HG03354 (cell line): Measurements from ENCODE around the gene KSR2.
"Not testable (repeated sequence)": the region's sequence is repeated elsewhere in the genome, so short reads cannot be mapped to it uniquely, and the experiment has no call there.

Experiments
- ATAC-seq: cut with Tn5 transposase; IDR thresholded peaks from one replicate; pipeline ENCODE4 v1.9.1; 2021; ENCODE audit warnings: mild to moderate bottlenecking; ENCODE audit not compliant: unreplicated experiment, poor library complexity, severe bottlenecking

Gene KSR2

DNA sequence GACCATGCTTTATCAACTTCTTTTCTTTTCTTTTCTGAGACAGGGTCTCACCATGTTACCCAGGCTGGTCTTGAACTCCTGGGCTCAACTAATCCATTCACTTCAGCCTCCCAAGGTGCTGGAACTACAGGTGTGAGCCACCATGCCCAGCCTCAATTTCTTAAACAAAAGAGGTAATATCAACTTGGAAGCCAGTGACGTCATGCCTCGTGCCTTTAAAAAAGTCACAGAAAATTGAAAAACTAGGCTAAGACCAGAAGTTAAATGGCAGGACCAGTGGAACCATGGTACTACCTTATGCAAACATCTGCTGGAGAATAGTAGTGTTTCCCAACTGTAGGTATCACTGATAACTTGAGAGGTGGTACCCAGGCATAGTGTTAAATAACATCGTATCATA lies 103.3 kb downstream of the KSR2 start:
- no peak for ATAC-seq

DNA sequence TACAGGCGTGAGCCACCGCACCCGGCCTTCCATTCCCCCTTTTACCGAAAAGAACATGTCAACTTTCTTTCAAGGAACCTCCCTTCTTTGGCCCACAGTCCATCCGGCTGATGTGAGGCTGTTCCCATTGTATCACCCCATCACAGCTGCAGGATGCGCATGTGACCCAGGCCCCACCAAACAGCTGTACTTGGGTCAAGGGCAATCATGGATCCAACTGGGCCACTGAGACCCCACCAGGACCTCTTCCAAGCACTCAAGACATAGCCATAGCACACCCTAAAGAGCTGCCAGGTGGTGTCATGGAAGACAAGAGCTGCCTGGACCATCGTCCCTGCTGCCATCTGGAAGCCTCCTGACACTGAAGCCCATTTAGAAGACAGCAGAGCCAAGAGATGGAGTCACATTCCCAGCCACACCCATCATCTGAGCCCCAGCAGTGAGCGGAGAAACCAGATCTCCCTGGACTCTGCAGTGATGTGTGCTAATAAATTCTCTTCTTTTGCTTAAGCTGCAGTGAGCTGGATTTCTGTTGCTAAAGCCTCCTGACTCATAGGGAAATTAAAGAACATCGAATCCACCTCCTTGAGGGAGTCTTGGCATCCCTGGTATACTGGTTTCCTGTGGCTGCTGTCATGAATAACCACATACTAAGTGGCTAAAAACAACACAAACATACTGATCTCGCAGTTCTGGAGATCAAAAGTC lies 105.6 kb downstream of the KSR2 start:
- ATAC-seq = no peak

DNA sequence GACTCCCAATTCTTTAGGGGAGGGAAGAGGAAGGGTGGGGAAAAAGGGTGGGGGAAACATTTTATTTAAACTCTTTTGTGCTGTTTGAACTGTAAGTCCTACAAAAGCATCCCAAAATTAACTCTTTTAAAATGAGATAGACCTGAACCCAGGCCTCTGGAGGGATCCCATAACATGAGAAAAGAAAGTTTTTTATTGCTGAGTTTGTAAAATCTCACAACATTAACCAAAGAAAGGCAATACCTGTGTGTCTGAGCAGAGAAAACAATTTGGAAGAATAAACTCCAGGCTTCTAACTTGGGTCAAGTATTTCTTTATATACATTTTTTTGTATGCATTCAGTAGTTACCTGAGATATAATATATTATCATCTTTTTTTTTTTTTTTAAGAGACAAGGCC lies 107.1 kb downstream of the KSR2 start:
- ATAC-seq = no peak

DNA sequence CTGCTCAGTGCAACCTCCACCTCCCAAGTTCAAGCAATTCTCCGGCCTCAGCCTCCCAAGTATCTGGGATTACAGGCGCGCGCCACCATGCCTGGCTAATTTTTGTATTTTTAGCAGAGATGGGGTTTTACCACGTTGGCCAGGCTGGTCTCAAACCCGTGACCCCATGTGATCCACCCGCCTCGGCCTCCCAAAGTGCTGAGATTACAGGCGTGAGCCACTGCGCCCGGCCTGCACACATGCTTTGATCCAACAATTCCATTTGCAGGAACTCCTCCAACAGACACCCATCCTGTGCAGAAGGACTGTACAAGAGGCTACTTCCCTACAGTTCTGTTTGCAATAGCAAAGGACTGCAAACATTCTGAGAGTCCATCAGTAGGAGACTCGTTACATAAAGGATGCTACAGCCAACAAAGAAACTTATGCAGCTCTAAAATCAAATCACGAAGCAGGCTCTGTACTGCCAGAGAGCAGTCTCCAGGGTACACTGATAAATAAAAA lies 108.0 kb downstream of the KSR2 start:
- ATAC-seq = not testable (repeated sequence)

DNA sequence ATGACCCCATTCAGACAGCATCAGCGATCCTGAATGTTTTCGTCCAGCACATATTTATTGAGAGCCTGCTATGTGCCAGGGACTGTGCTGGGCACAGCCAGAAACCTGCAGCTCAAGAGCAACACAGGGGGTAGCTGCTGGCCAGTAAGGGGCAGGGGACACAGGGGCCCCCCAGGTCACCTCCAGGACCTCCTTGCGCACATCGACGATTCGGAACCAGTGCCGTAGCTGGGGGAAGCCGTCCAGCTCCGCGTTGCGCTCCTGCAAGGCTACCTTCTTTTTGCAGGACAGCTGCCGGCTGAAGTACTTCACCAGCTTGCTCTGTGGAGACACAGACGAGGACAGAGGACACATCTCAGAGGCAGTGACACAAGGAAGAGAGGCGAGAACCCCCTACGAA lies 108.7 kb downstream of the KSR2 start:
- no peak for ATAC-seq

DNA sequence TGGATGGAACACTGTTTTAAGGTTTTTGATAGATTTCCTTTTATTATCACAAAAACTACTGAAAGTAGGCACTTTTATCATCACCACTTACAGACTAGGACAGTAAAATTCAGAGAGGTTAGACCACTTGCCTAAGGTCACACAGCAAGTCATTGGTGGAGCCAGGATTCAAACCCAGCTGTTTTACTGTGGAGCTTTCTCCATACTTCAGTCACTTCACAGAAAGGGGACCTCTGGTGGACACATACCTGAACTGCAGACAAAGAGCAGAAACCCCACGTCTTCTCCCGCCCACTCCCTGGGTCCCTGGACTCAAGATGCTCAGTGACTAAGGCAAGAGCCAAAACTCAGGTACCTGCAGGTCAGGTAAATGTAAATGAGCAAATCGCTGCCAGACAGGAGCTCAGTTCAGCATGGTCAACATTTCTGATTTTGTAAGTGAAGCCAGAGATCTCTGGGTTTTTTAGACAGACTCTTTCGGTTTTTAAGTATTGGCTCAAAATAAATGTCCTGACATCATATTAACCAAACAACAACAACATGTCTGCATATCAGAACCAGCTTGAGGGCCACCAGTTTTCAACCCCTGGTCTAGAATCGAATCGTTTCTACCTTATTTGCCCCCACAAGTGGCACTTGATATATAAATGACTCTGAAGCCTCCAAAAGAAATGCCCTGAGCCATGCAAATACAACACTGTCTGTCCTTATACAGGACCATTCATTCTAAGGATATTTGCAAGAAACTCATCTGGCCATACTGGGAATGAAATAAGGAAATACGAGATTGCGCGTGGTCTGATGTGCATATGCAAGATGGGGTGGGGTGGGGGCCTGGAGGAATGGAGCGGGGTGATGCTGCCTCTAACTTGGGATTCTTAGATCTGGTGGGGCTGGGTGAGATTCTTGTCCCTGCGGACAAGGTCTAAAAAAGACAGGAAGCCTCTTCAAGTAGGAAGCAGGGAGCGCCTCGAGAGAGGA lies 110.9 kb downstream of the KSR2 start:
- ATAC-seq = peak; percentile 54

DNA sequence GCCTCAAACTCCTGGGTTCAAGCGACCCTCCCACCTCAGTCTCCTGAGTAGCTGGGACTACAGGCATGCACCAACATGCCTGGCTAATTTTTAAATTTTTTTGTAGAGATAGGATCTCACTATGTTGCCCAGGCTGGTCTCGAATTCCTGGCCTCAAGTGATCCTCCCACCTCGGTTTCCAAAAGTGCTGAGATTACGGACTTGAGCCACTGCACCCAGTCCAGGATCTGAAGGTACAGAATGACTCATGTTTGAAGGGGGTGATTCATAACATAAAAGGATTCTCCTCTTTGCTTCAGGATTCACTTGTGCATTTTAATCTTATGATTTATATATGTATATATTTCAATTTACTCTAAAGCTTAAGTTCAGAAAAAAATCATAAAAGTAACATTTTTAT lies 111.7 kb downstream of the KSR2 start:
- ATAC-seq = not testable (repeated sequence)

DNA sequence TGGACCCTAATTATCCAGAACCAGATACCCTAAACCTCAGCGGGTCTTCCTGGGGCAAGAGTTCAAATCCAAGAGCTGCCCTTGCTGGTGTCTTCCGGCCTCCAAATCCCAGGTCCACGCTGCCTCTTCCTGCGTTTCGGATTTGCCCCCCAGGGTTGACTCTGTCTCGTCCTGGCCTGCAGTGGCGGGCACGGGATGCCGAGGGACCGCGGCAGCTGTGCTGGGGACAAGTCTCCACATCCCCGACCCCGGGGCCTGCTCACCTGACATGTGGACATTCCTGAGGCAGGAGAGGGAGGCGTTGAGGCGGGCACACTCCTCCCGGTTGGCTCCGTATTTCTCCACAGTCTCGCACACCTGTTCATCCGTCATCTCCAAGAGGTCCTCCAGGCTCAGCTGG lies 113.6 kb downstream of the KSR2 start:
- ATAC-seq = no peak

DNA sequence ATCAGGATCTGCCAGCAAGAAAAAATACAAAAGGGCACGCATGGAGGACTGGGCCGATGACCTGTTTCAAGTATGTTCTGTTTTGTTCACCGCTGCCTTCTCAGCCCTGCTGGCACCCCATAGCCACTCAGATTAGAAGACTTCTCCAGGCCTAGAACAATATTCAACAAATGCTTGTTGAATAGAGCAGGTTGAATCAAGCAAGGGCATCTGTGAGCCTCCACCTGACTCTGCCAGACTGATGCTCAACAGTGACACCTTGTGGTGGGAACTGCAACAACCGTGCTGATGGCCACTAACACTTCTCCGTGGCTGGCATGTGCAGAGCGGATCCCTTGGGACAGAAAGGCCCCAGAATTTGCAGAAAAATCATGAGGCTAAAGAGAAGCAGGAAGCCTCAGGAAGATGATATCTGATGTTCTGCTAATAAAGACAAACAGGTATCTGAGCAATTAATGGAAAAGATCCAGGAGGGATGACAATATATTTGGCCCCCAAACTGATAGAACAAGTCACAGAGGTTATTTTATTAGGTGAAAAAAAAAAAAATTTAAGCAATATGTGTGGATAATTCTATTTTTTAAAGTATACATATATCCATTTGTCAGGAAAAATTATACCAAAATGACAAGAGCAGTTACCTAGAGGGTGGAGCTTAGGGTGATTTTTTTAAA lies 114.3 kb downstream of the KSR2 start:
- peak; percentile 54 for ATAC-seq

DNA sequence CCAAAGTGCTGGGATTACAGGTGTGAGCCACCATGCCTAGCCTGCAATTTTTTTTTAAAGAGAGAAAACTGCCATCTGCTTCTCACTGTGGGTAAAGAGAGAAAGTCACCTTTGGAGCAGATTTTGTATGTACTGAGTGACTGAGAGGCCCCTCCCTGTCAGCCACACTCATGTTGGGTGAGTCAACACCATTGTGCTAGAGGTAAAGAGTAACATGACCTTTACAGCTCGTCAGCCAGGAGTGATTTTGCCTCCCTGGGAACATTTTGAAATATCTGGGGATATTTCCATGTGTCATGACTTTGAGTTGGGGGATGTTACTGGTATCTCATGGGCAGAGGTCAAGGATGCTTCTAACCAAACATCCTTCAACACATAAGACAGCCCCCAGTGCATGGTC lies 115.2 kb downstream of the KSR2 start:
- ATAC-seq = no peak

DNA sequence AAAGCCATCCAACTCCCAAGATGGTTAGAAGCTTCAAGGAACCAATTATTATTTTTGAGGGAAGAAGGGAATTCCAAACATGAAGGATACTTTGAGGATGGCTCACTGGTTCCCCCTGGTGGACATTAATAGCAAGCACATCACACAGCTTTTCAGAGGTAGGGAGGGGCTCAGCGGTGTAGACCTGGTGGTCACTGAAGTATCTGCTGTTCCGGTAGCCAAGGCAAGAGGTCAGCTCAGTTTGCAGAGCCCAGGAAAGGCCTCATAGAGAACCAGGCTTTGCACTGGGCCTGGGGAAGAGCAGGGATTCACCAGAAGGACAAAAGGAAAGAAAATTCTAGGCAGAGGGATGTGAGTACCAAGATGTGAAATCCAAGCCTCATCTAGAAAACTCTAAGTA lies 118.7 kb downstream of the KSR2 start:
- peak; percentile 48 for ATAC-seq

DNA sequence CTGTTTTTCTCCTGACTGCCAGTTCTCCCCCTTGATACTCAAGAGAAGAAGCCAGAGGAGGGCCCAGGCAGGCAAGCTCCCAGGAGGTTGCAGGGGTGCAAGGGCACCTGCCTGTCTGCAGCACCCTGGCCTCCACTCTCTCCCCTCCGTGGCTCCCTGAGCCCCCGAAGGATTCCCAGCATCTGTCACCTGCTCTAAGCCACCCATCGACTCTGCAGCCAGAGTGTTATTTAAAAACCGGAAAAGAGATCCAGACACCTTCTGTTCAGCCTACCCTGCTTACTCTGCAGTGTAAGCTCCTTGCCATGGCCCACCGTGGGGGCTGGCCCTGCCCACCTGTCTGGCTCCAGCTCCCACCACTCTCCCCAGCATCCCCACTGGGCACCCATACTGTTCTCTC lies 121.4 kb downstream of the KSR2 start:
- ATAC-seq = no peak

DNA sequence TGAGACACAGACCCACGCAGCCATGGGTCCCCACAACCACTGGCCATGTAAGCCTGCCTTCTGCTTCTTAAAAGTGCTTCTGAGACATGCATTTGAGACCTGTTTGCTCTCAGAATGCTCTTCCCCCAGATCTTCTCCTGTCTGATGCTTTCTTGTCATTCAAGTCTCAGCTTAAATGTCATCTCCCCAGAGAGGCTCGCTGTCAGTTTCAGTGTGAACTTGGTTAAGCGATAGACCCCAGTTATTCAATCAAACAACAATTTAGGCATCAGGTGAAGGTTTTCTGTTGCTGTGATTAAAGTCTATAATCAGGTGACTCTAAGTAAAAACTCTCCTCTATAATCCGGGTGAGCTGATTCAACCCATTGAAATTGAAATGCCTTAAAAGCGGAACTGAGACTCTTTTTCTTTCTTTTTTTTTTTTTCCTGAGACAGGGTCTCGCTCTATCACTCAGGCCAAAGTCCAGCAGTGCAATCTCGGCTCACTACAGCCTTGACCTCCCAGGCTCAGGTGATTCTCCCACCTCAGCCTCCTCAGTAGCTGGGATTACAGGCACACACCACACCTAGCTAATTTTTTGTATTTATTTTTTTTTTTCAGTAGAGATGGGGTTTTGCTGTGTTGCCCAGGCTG lies 123.4 kb downstream of the KSR2 start:
- no peak for ATAC-seq

DNA sequence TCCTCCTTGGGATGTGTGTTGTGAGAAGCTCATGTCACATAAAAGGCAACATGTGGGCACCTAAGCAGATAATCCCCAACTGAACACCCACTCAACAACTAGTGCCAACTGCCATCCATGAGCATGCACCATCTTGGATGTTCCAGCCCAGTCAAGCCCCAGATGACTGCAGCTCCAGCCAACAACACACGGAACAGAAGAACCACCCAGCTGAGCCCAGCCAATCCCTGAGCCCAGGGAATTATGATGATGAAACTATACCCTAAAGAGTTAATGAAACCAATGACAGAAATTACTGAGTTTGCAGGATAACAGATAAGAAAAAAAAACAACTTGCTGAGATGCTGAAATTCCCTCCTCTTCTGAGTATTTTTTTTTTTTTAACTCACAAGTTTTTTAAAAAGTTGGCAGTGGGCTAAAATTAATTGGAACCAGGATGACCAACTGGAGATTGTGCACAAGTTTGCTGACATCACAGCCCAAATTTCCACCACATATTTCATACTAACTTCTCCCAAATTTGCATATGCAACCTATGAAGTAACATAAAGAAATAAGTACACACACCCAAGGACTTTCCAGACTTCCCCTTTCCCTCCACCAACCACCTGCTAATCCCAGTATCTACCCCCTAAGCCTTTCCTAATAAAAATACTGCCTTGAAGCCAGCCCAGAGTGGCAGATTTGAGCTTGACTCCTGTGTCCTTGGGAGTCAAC lies 124.5 kb downstream of the KSR2 start:
- ATAC-seq = no peak

DNA sequence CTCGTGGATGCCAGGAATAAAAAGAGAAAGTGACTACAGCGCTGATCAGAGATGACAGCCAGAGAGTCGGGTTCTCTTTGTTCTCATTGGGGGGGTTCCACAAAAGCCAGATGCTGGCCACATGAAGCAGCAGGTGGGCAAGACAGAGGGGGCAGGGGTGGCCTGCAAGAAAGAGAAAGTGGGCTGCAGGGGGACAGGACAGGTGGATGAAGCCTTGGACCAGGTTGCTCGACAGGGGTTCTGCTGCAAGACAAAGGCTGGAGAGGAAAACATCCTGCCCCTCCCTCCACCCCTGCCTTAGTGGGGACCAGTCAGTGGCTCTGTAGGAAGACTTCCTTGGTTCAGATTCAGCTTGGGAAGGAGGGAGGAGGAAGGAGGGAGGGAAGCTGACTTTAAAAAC lies 126.2 kb downstream of the KSR2 start:
- no peak for ATAC-seq

DNA sequence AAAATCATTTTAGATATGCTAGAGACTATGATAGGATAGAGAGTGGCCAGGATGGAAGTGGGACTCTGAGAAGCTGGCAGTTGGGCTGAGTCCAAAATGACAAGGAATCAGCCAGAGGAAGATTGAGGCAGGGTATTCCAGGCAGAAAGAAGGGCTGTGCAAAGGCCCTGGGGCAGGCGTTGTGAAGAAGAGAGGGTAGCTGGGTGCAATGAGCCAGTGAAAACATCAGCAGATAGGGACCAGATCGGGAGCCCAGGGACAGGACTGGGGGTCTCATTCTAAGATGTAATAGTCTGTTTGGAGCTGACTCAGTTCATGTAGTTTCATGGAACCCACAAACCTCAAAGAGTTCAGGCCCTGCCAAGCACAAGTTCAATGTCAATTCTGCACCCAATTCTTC lies 126.6 kb downstream of the KSR2 start:
- ATAC-seq = no peak

DNA sequence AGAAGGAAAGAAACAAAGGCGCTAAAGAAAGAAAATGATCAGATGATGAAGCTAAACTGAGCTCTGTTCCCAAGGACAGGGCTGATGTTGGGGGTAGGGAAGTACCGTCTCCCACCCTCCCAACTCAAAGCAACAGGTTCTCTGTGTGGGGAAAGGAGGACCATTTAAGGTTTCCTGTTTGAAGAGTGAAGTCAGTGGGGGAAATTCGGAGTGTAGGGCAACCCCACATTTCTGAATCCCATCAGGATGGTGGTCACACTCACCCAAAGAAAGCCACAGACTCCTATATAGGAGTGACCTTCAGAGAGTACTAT lies 131.1 kb downstream of the KSR2 start:
- ATAC-seq = no peak

DNA sequence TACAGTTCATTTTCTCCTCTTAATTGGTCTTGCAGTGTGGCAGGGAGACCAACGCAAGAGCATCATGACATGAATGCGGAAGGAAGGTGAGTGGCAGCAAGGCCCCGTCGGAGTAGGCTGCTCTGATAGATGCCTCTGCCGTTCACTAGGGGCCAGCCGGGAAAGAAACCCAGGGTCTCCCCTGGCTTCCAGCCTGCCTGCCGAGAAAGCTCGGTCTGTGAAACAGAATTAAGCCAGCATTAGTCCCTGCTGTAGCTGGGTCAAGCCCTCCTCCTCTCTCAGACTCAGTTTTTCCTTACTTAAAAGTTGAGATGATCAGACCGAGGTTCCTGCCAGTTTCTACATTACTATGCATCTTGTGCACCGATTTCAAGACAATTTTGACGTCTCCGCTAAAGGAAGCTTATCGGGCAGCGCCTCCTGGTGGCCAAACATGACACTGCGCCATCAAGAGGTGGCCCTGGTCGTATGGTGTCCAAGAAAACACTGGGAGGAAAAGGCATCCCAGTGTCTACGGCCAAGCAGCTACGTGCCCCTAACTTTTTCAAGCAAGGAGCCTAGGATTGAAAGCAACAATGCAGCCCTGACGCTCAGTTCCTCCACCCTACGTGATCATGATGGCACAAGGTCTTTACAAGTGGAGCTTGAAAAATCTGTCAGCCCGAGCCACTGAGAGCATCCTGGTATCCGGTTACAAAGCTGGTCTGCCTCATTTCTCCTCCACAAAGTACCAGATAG lies 131.6 kb downstream of the KSR2 start:
- ATAC-seq = peak; percentile 88

DNA sequence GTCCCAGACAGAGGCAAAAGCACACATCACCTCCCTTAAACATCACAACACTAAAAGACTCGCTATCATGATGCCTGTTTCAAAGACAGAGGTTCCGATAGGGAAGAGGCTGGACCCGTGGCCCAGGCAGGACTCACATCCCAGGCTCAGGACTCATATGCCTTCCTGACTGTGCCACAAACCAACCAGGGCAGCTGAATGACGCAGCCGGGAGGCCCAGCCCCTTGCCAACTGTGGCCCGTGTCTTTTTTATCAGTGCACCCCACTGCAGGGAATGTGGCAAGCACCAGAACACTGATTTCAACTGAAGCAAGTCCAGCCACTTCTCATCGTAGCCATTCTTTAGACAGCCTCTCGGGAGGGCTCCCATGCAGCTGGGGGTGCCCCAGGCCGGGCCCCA lies 132.3 kb downstream of the KSR2 start:
- no peak for ATAC-seq
